PFSK-1 (cell line): ENCODE results near the gene MAGI1.

Experiments
- POLR2AphosphoS5 ChIP-seq: IDR thresholded peaks from 2 replicates; pipeline ENCODE4 v1.6.1; 2012; ENCODE audit warnings: low read depth, mild to moderate bottlenecking, control low read depth, low read length, moderate library complexity
- SIN3A ChIP-seq: IDR thresholded peaks from 2 replicates; pipeline ENCODE4 v1.6.1; 2012; ENCODE audit warnings: mild to moderate bottlenecking, low read length, moderate library complexity, borderline replicate concordance; ENCODE audit not compliant: insufficient read depth

DNA sequence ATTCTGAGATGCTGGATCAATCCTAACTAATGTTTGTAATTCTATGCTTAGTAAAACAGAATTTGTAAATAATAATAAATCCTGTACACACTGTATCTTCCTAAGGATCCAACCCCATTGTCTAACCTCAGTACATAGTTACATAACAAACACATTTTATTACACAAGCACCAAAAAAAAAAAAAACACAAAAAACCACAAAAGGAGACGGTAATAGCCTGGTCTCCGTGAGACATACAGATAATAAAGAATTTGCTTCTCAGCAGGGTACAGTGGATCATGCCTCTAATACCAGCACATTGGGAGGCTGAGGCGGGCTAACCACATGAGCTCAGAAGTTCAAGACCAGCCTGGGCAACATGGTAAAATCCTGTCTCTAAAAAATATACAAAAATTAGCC lies 558.7 kb downstream of the MAGI1 start:
- TF ChIP-seq SIN3A (no peak), POLR2AphosphoS5 (no peak)
